Bronchial epithelial cell (primary cell): Measurements from ENCODE around the gene PRR5L. TPM values are rescaled to one million over a fixed set of nuclear protein-coding genes. Genes with fewer than 3 reads are reported as not detected.
"Not testable (repeated sequence)": the region's sequence is repeated elsewhere in the genome, so short reads cannot be mapped to it uniquely, and the experiment has no call there.

Experiments used
- DNase-seq: peaks from one replicate; pipeline ENCODE4 v3.0.0-alpha.2; 2010; ENCODE audit warnings: low read depth
- FAIRE-seq: peaks from 2 replicates; lab custom pipeline; 2011; peaks lifted over from hg19 to GRCh38; lab: Jason Lieb, UNC
- H3K27me3 ChIP-seq: 2 replicates; pipeline ENCODE4 v1.5.1; 2011; ENCODE audit warnings: low read length; ENCODE audit not compliant: control insufficient read depth, insufficient read depth
- H3K36me3 ChIP-seq: 2 replicates; pipeline ENCODE4 v1.5.1; 2011; ENCODE audit warnings: low read length; ENCODE audit not compliant: control insufficient read depth, insufficient read depth
- H3K4me3 ChIP-seq: 2 replicates; pipeline ENCODE4 v1.5.1; 2011; ENCODE audit warnings: mild to moderate bottlenecking, low read depth, low read length, control low read depth
- CTCF ChIP-seq: IDR thresholded peaks from 2 replicates; pipeline ENCODE4 v1.5.1; 2011; ENCODE audit warnings: mild to moderate bottlenecking, moderate library complexity, low read length, control low read depth, inconsistent platforms; ENCODE audit not compliant: insufficient read depth, severe bottlenecking
- total RNA-seq: library from RNA; depleted of rRNA; stranded (reverse); fragments of >200 nt; gene quantifications from 2 replicates; pipeline ENCODE4 v1.2.1, GENCODE V29; 2014

PRR5L gene
- total RNA-seq, 1 donor from 2014 or later, result 10.0 TPM

- H3K36me3 ChIP-seq, result no peaks in the 10 kb centered on the region
- no peak for FAIRE-seq
- no peaks in the 10 kb centered on the region for H3K27me3 ChIP-seq
- no peak for TF ChIP-seq CTCF
- no peak for DNase-seq
- H3K4me3 ChIP-seq, result no peak overlapping the region
Measured at GRCh38 chr11:36316049-36316448, 20.0 kb downstream of the PRR5L start.

- FAIRE-seq (no peak), DNase-seq (peak; percentile 48)
- Histone ChIP-seq H3K36me3 (no peaks in the 10 kb centered on the region), H3K4me3 (no peak overlapping the region), H3K27me3 (no peaks in the 10 kb centered on the region)
- no peak for TF ChIP-seq CTCF
Measured at GRCh38 chr11:36317992-36318391, 21.9 kb downstream of the PRR5L start.

GRCh38 chr11:36324956-36325355 lies 28.9 kb downstream of the PRR5L start:
- H3K4me3 ChIP-seq, H3K27me3 ChIP-seq, FAIRE-seq, H3K36me3 ChIP-seq, DNase-seq: not testable (repeated sequence)

- H3K36me3 ChIP-seq, DNase-seq, FAIRE-seq, H3K4me3 ChIP-seq, H3K27me3 ChIP-seq: not testable (repeated sequence)
Measured at GRCh38 chr11:36325403-36325802, 29.3 kb downstream of the PRR5L start.

- Histone ChIP-seq H3K4me3 (no peak overlapping the region), H3K27me3 (no peaks in the 10 kb centered on the region), H3K36me3 (no peaks in the 10 kb centered on the region)
- no peak for TF ChIP-seq CTCF
- DNase-seq (no peak), FAIRE-seq (no peak)
Measured at GRCh38 chr11:36326524-36327419, 30.7 kb downstream of the PRR5L start.

- Histone ChIP-seq H3K36me3 (no peaks in the 10 kb centered on the region), H3K27me3 (no peaks in the 10 kb centered on the region), H3K4me3 (no peak overlapping the region)
- TF ChIP-seq CTCF, result no peak
- peak; percentile 58 for DNase-seq
- no peak for FAIRE-seq
Measured at GRCh38 chr11:36328966-36329673, 33.0 kb downstream of the PRR5L start.
